Measurements from ENCODE around the gene ST6GAL1.
A peak's percentile ranks its signal among the peaks of the same experiment; 100 is the strongest.

ST6GAL1 gene

GRCh38 chr3:187103251-187103650 is 172.9 kb downstream of the ST6GAL1 start:
- no peak overlapping the region for H3K4me3 ChIP-seq (replicated peaks in 1 of 2; ENCODE audit: low read depth in 2 of 2, low read length in 2 of 2)
- DNase-seq (ENCODE audit: low read depth in 2 of 2) = no peak
- no peak for TF ChIP-seq CTCF (IDR thresholded peaks at IDR 0.05; ENCODE audit: low read depth, low read length)

GRCh38 chr3:187104342-187104741 is 174.0 kb downstream of the ST6GAL1 start:
- H3K4me3 ChIP-seq (replicated peaks in 1 of 2; ENCODE audit: low read depth in 2 of 2, low read length in 2 of 2) = no peak overlapping the region
- TF ChIP-seq CTCF (IDR thresholded peaks at IDR 0.05; ENCODE audit: low read depth, low read length) = no peak
- DNase-seq (ENCODE audit: low read depth in 2 of 2) = peak in 1 of 2 donors; percentile 38

GRCh38 chr3:187104933-187105332 is 174.6 kb downstream of the ST6GAL1 start:
- no peak overlapping the region for H3K4me3 ChIP-seq (replicated peaks in 1 of 2; ENCODE audit: low read depth in 2 of 2, low read length in 2 of 2)
- TF ChIP-seq CTCF (IDR thresholded peaks at IDR 0.05; ENCODE audit: low read depth, low read length) = no peak
- DNase-seq (ENCODE audit: low read depth in 2 of 2) = peak; percentile 49 to 65

- TF ChIP-seq CTCF (IDR thresholded peaks at IDR 0.05; ENCODE audit: low read depth, low read length) = no peak
- no peak overlapping the region for H3K4me3 ChIP-seq (replicated peaks in 1 of 2; ENCODE audit: low read depth in 2 of 2, low read length in 2 of 2)
- no peak for DNase-seq (ENCODE audit: low read depth in 2 of 2)
Measured at GRCh38 chr3:187105700-187106099, 175.4 kb downstream of the ST6GAL1 start.

- no peak for TF ChIP-seq CTCF (IDR thresholded peaks at IDR 0.05; ENCODE audit: low read depth, low read length)
- H3K4me3 ChIP-seq (replicated peaks in 1 of 2; ENCODE audit: low read depth in 2 of 2, low read length in 2 of 2) = no peak overlapping the region
- no peak for DNase-seq (ENCODE audit: low read depth in 2 of 2)
Measured at GRCh38 chr3:187107989-187108388, 177.7 kb downstream of the ST6GAL1 start.

- no peak for TF ChIP-seq CTCF (IDR thresholded peaks at IDR 0.05; ENCODE audit: low read depth, low read length)
- no peak overlapping the region for H3K4me3 ChIP-seq (replicated peaks in 1 of 2; ENCODE audit: low read depth in 2 of 2, low read length in 2 of 2)
- DNase-seq (ENCODE audit: low read depth in 2 of 2) = no peak
Measured at GRCh38 chr3:187110156-187110555, 179.8 kb downstream of the ST6GAL1 start.

Data from cardiac fibroblast (primary cell).